ENCODE data around the gene SDK2.
A peak's percentile ranks its signal among the peaks of the same experiment; 100 is the strongest.

The SDK2 gene

DNA sequence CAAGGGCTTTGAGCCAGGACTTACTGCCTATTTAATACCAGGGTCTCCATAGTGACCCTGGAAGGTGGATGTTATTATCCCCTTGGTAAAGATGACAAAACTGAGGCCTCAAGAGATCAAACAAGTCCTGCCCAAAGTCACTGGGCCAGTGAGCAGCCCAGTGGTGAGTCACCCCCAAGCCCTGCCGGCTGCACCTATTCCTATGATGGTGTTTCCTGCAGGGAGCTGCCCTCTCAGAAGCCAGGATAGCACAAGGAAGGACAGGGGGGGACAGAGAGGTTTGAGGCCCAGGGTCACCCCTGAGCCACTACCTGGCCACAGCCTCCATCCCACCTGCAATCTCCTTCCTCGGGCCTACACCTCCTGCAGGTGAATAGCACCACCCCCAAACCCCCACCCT, 90.9 kb downstream of the SDK2 start:
- no peak for TF ChIP-seq CTCF (IDR thresholded peaks at IDR 0.05; ENCODE audit: insufficient read depth, low read depth, low read length, missing control alignments)
- no peak overlapping the region for H3K4me3 ChIP-seq (ENCODE audit: low read length)
- peak; percentile 60 for DNase-seq (ENCODE audit: low read depth)

DNA sequence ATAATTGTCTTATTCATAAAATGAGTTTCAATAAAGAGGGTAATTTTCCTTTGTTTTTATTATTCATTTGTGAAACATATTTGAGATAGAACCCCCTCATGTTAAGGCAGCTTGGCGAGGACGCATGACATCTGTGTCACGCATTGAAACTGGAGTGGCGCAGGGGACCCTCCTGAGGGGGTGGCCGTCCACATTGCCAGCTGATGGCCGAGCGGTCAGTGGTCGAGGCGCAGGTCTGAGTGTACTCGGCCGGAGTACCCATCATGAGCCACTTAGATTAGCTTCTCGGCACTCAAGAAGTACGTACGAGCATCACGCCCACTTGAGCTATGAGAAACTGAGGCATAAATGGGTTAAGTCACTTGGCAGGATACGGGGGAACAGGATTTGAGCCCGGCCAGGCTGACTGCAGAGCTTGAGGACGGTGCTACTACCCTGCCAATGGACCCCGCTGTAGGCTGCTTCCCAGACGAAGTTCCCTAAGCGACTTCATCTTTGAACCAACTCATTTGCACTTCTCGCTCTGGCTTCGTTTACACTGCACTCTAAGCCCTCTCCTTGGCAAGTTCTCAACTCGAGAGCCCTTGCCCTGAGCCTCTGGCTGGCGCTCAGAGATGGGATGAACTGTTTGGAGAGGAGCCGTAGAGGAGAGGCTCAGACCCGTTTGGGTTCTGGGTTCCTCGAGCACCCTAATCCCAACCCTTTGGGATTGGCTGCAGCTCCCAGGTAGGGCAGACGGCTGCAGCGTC, 91.8 kb downstream of the SDK2 start:
- DNase-seq (ENCODE audit: low read depth) = no peak
- TF ChIP-seq CTCF (IDR thresholded peaks at IDR 0.05; ENCODE audit: insufficient read depth, low read depth, low read length, missing control alignments) = no peak
- no peak overlapping the region for H3K4me3 ChIP-seq (ENCODE audit: low read length)

- no peak for DNase-seq (ENCODE audit: low read depth)
- no peak overlapping the region for H3K4me3 ChIP-seq (ENCODE audit: low read length)
- TF ChIP-seq CTCF (IDR thresholded peaks at IDR 0.05; ENCODE audit: insufficient read depth, low read depth, low read length, missing control alignments) = no peak
Observed at GRCh38 chr17:73551759-73552158, 92.5 kb downstream of the SDK2 start.

DNA sequence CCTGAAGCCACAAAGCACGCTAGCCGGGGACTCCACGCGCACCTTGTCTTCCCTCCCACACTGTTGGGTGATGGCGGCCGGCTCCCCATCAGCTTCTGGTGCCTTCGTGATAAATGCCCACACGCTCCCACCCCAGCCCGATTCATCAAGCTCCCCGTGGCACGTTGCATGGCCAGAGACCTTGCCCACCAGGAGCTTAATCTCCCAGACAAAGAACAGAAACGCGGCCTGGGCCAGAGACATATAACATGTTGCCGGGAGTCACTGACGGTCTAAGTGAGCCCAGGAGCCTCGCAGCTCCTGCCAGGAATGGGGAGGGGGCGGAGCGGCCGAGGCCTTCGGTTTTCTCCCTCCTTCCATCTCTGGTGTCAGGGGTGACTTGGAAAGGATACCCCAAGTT, 93.1 kb downstream of the SDK2 start:
- no peak for DNase-seq (ENCODE audit: low read depth)
- H3K4me3 ChIP-seq (ENCODE audit: low read length) = no peak overlapping the region
- no peak for TF ChIP-seq CTCF (IDR thresholded peaks at IDR 0.05; ENCODE audit: insufficient read depth, low read depth, low read length, missing control alignments)

GRCh38 chr17:73550556-73550955, 93.7 kb downstream of the SDK2 start:
- H3K4me3 ChIP-seq (ENCODE audit: low read length) = no peak overlapping the region
- no peak for TF ChIP-seq CTCF (IDR thresholded peaks at IDR 0.05; ENCODE audit: insufficient read depth, low read depth, low read length, missing control alignments)
- DNase-seq (ENCODE audit: low read depth) = peak; percentile 21

- no peak for TF ChIP-seq CTCF (IDR thresholded peaks at IDR 0.05; ENCODE audit: insufficient read depth, low read depth, low read length, missing control alignments)
- DNase-seq (ENCODE audit: low read depth) = no peak
- H3K4me3 ChIP-seq (ENCODE audit: low read length) = no peak overlapping the region
Observed at GRCh38 chr17:73549841-73550430, 94.3 kb downstream of the SDK2 start.

All from epithelial cell of esophagus (primary cell).